ENCODE results near the gene FBXL16. TPM values are rescaled to one million over a fixed set of nuclear protein-coding genes. Genes with fewer than 3 reads are reported as not detected.

Gene FBXL16
- total and polyA plus RNA-seq, 2 experiments from 2014 or later: 8.9 to 12.6 TPM

DNA sequence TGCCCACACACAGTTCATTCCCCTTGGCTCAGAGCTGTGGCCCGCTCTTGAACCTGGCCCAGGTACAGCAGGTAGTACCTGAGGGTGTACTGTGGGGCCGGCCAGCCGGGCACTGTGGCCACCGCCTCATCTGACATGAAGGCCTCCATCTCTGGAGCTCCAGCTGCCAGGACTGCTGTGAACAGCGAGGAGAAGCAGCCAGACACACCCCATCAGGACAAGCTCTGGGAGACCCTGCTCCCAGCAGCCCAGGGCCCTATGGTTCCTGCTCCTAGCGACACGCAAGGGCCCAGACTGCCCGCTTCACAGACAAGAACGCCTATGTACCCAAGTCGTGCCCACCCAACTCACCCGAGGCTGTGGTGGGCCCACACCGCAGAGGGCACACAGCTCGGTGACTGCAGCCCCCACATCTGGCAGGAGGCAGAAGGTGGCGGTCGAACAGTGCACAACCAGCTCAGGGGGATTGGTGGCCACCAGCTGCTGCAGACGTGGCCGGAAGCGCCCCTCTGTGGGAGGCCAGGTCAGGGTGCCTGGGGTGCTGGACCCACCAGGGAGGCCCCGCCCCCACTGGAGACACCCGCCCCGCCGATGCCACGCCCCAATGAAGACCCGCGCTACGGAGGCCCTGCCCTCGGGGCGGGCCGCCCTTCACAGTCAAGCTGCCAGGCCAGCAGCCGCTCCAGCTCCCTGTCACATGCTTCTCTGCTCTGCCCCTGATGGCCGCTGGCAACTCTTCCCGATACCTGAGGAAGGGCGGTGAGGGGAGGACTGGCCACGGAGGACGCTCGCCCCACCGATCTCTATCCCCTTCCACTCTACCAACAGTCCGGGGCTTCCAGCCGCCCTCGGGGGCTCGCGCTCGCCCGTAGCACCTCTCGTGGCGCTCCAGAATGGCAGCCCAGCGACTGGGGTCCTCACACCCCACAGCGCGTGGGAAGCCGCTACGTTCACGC, 26.5 kb downstream of the FBXL16 start:
- ATAC-seq (peak; percentile 11), DNase-seq (ENCODE audit: low spot score) (peak; percentile 82)
- no peaks in the 10 kb centered on the region for H3K9me2 ChIP-seq (ENCODE audit: insufficient read depth)
- peaks cover 24% of the 10 kb centered on the region for H3K36me3 Mint-ChIP-seq (ENCODE audit: low read depth)
- H3K79me2 ChIP-seq (replicated peaks; ENCODE audit: insufficient read depth): peaks cover 9% of the 10 kb centered on the region; the same call in 1 of the 2 replicates
- peaks cover 32% of the 10 kb centered on the region for H3K4me1 Mint-ChIP-seq
- H2AFZ ChIP-seq: 0 out of 2 replicates have a peak overlapping the region, but pooled peaks have one; percentile 59
- peak overlapping the region; percentile 83 for H3K4me2 ChIP-seq
- no peak overlapping the region for H3K27ac ChIP-seq (ENCODE audit: low read depth)
- H4K20me1 ChIP-seq (replicated peaks; ENCODE audit: insufficient read depth): peaks cover 14% of the 10 kb centered on the region; the same call in 1 of the 2 replicates
- H3F3A ChIP-seq (replicated peaks; ENCODE audit: low read depth): peaks cover 33% of the 10 kb centered on the region
- no peaks in the 10 kb centered on the region; the same call in 1 of the 3 replicates for H3K9me3 Mint-ChIP-seq
- peak overlapping the region; percentile 65 for H3K4me3 ChIP-seq
- H3K36me3 ChIP-seq (ENCODE audit: insufficient read depth): no peaks in the 10 kb centered on the region; the same call in 1 of the 2 replicates
- no peak for TF ChIP-seq STAT1 (IDR thresholded peaks at IDR 0.05; ENCODE audit: unreplicated experiment)
- TF ChIP-seq POLR2AphosphoS5 (IDR thresholded peaks at IDR 0.05; ENCODE audit: low read depth): peak; percentile 69
- peaks cover 28% of the 10 kb centered on the region for H3K27me3 Mint-ChIP-seq (ENCODE audit: insufficient read depth, low read depth, poor library complexity)
- H3K4me1 ChIP-seq (ENCODE audit: insufficient read depth): peaks cover 16% of the 10 kb centered on the region; the same call in 1 of the 2 replicates
- peak overlapping the region; percentile 74 for H3K4me3 Mint-ChIP-seq
- H3K27ac Mint-ChIP-seq: peak overlapping the region; percentile 59; the same call in 1 of the 2 replicates
- H3K27me3 ChIP-seq (ENCODE audit: insufficient read depth): no peaks in the 10 kb centered on the region

DNA sequence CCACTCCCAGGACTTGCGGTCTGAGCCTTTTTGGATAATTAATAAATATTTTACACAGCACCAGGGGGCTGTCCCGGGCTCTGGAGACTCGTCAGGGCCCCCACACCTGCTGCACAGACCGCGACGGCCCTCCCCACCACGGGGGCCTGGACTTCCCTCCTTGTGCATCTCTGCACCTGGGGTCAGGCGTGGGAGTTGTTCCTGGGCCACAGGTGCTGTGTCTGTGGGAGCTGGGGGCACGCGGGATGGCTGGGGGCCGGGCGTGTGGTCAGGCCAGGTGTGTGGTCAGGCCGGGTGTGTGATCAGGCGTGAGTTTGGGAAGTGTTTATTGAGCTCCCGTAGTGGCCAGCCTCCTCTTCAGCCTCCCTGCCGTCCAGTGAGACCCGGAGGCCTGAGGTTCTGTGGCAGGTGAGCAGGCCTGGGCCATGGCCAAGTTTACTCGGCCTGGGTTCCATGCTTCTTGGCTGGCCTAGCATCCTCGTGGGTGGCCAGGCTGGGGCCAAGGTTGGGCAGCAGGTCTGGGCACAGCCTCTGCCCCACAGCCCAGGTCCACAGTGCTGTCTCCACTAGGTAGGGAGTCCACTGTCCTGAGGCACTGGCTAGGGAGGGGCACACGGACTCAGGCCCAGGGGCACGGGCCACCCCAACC, 27.3 kb downstream of the FBXL16 start:
- ATAC-seq: no peak
- no peaks in the 10 kb centered on the region for H3K27me3 ChIP-seq (ENCODE audit: insufficient read depth)
- Mint-ChIP-seq H3K36me3 (ENCODE audit: low read depth) (peaks cover 24% of the 10 kb centered on the region), H3K4me3 (no peak overlapping the region), H3K27me3 (ENCODE audit: insufficient read depth, low read depth, poor library complexity) (peaks cover 23% of the 10 kb centered on the region), H3K4me1 (peaks cover 32% of the 10 kb centered on the region), H3K27ac (no peak overlapping the region), H3K9me3 (no peaks in the 10 kb centered on the region; the same call in 1 of the 3 replicates)
- no peaks in the 10 kb centered on the region for H3K9me2 ChIP-seq (ENCODE audit: insufficient read depth)
- no peak overlapping the region; the same call in 1 of the 2 replicates for H3K4me3 ChIP-seq
- H3K79me2 ChIP-seq (replicated peaks; ENCODE audit: insufficient read depth): peaks cover 9% of the 10 kb centered on the region; the same call in 1 of the 2 replicates
- peaks cover 39% of the 10 kb centered on the region for H3F3A ChIP-seq (replicated peaks; ENCODE audit: low read depth)
- peaks cover 14% of the 10 kb centered on the region; the same call in 1 of the 2 replicates for H4K20me1 ChIP-seq (replicated peaks; ENCODE audit: insufficient read depth)
- no peak for DNase-seq (ENCODE audit: low spot score)
- no peaks in the 10 kb centered on the region; the same call in 1 of the 2 replicates for H3K36me3 ChIP-seq (ENCODE audit: insufficient read depth)
- no peak overlapping the region for H2AFZ ChIP-seq
- peaks cover 15% of the 10 kb centered on the region; the same call in 1 of the 2 replicates for H3K4me1 ChIP-seq (ENCODE audit: insufficient read depth)
- no peak overlapping the region for H3K27ac ChIP-seq (ENCODE audit: low read depth)
- no peak overlapping the region; the same call in 1 of the 2 replicates for H3K4me2 ChIP-seq
- TF ChIP-seq, protein P1, sequence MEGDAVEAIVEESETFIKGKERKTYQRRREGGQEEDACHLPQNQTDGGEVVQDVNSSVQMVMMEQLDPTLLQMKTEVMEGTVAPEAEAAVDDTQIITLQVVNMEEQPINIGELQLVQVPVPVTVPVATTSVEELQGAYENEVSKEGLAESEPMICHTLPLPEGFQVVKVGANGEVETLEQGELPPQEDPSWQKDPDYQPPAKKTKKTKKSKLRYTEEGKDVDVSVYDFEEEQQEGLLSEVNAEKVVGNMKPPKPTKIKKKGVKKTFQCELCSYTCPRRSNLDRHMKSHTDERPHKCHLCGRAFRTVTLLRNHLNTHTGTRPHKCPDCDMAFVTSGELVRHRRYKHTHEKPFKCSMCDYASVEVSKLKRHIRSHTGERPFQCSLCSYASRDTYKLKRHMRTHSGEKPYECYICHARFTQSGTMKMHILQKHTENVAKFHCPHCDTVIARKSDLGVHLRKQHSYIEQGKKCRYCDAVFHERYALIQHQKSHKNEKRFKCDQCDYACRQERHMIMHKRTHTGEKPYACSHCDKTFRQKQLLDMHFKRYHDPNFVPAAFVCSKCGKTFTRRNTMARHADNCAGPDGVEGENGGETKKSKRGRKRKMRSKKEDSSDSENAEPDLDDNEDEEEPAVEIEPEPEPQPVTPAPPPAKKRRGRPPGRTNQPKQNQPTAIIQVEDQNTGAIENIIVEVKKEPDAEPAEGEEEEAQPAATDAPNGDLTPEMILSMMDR (conservative IDR thresholded peaks at IDR 0.05; ENCODE audit: low read depth in 2 of 2): no peak
- TF ChIP-seq, protein P2, sequence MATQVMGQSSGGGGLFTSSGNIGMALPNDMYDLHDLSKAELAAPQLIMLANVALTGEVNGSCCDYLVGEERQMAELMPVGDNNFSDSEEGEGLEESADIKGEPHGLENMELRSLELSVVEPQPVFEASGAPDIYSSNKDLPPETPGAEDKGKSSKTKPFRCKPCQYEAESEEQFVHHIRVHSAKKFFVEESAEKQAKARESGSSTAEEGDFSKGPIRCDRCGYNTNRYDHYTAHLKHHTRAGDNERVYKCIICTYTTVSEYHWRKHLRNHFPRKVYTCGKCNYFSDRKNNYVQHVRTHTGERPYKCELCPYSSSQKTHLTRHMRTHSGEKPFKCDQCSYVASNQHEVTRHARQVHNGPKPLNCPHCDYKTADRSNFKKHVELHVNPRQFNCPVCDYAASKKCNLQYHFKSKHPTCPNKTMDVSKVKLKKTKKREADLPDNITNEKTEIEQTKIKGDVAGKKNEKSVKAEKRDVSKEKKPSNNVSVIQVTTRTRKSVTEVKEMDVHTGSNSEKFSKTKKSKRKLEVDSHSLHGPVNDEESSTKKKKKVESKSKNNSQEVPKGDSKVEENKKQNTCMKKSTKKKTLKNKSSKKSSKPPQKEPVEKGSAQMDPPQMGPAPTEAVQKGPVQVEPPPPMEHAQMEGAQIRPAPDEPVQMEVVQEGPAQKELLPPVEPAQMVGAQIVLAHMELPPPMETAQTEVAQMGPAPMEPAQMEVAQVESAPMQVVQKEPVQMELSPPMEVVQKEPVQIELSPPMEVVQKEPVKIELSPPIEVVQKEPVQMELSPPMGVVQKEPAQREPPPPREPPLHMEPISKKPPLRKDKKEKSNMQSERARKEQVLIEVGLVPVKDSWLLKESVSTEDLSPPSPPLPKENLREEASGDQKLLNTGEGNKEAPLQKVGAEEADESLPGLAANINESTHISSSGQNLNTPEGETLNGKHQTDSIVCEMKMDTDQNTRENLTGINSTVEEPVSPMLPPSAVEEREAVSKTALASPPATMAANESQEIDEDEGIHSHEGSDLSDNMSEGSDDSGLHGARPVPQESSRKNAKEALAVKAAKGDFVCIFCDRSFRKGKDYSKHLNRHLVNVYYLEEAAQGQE (IDR thresholded peaks at IDR 0.05; ENCODE audit: unreplicated experiment): no peak
- TF ChIP-seq, protein P3, sequence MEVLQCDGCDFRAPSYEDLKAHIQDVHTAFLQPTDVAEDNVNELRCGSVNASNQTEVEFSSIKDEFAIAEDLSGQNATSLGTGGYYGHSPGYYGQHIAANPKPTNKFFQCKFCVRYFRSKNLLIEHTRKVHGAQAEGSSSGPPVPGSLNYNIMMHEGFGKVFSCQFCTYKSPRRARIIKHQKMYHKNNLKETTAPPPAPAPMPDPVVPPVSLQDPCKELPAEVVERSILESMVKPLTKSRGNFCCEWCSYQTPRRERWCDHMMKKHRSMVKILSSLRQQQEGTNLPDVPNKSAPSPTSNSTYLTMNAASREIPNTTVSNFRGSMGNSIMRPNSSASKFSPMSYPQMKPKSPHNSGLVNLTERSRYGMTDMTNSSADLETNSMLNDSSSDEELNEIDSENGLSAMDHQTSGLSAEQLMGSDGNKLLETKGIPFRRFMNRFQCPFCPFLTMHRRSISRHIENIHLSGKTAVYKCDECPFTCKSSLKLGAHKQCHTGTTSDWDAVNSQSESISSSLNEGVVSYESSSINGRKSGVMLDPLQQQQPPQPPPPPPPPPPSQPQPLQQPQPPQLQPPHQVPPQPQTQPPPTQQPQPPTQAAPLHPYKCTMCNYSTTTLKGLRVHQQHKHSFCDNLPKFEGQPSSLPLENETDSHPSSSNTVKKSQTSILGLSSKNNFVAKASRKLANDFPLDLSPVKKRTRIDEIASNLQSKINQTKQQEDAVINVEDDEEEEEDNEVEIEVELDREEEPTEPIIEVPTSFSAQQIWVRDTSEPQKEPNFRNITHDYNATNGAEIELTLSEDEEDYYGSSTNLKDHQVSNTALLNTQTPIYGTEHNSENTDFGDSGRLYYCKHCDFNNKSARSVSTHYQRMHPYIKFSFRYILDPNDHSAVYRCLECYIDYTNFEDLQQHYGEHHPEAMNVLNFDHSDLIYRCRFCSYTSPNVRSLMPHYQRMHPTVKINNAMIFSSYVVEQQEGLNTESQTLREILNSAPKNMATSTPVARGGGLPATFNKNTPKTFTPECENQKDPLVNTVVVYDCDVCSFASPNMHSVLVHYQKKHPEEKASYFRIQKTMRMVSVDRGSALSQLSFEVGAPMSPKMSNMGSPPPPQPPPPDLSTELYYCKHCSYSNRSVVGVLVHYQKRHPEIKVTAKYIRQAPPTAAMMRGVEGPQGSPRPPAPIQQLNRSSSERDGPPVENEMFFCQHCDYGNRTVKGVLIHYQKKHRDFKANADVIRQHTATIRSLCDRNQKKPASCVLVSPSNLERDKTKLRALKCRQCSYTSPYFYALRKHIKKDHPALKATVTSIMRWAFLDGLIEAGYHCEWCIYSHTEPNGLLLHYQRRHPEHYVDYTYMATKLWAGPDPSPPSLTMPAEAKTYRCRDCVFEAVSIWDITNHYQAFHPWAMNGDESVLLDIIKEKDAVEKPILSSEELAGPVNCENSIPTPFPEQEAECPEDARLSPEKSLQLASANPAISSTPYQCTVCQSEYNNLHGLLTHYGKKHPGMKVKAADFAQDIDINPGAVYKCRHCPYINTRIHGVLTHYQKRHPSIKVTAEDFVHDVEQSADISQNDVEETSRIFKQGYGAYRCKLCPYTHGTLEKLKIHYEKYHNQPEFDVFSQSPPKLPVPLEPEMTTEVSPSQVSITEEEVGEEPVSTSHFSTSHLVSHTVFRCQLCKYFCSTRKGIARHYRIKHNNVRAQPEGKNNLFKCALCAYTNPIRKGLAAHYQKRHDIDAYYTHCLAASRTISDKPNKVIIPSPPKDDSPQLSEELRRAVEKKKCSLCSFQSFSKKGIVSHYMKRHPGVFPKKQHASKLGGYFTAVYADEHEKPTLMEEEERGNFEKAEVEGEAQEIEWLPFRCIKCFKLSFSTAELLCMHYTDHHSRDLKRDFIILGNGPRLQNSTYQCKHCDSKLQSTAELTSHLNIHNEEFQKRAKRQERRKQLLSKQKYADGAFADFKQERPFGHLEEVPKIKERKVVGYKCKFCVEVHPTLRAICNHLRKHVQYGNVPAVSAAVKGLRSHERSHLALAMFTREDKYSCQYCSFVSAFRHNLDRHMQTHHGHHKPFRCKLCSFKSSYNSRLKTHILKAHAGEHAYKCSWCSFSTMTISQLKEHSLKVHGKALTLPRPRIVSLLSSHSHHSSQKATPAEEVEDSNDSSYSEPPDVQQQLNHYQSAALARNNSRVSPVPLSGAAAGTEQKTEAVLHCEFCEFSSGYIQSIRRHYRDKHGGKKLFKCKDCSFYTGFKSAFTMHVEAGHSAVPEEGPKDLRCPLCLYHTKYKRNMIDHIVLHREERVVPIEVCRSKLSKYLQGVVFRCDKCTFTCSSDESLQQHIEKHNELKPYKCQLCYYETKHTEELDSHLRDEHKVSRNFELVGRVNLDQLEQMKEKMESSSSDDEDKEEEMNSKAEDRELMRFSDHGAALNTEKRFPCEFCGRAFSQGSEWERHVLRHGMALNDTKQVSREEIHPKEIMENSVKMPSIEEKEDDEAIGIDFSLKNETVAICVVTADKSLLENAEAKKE (CRISPR knock-in tag; IDR thresholded peaks at IDR 0.05): no peak
- TF ChIP-seq STAT1 (IDR thresholded peaks at IDR 0.05; ENCODE audit: unreplicated experiment): no peak
- no peak for TF ChIP-seq POLR2AphosphoS5 (IDR thresholded peaks at IDR 0.05; ENCODE audit: low read depth)
- no peak for TF ChIP-seq NANOG (IDR thresholded peaks at IDR 0.05; ENCODE audit: borderline replicate concordance)

All from GM23338 (cell line).